ENCODE results near the gene PLEKHD1.

PLEKHD1 gene

GRCh38 chr14:69547701-69548348, 63.3 kb downstream of the PLEKHD1 start:
- no peak for DNase-seq (ENCODE audit: low read depth in 2 of 2)

- no peak for DNase-seq (ENCODE audit: low read depth in 2 of 2)
These were observed 64.0 kb downstream of the PLEKHD1 start for GRCh38 chr14:69548566-69548965.

GRCh38 chr14:69551511-69551910, 67.0 kb downstream of the PLEKHD1 start:
- no peak for DNase-seq (ENCODE audit: low read depth in 2 of 2)

GRCh38 chr14:69553252-69553651, 68.7 kb downstream of the PLEKHD1 start:
- no peak for DNase-seq (ENCODE audit: low read depth in 2 of 2)

- no peak for DNase-seq (ENCODE audit: low read depth in 2 of 2)
These were observed 70.0 kb downstream of the PLEKHD1 start for GRCh38 chr14:69554500-69554899.

GRCh38 chr14:69558774-69559173, 74.2 kb downstream of the PLEKHD1 start:
- DNase-seq (ENCODE audit: low read depth in 2 of 2) = no peak

- DNase-seq (ENCODE audit: low read depth in 2 of 2) = no peak
These were observed 75.1 kb downstream of the PLEKHD1 start for GRCh38 chr14:69559581-69560011.

GRCh38 chr14:69560826-69561225, 76.3 kb downstream of the PLEKHD1 start:
- DNase-seq (ENCODE audit: low read depth in 2 of 2) = no peak

- DNase-seq (ENCODE audit: low read depth in 2 of 2) = no peak
These were observed 77.4 kb downstream of the PLEKHD1 start for GRCh38 chr14:69561893-69562292.

- DNase-seq (ENCODE audit: low read depth in 2 of 2) = no peak
These were observed 83.0 kb downstream of the PLEKHD1 start for GRCh38 chr14:69567563-69567962.

GRCh38 chr14:69569859-69570258, 85.3 kb downstream of the PLEKHD1 start:
- no peak for DNase-seq (ENCODE audit: low read depth in 2 of 2)

- DNase-seq (ENCODE audit: low read depth in 2 of 2) = no peak
These were observed 86.4 kb downstream of the PLEKHD1 start for GRCh38 chr14:69570836-69571330.

GRCh38 chr14:69571449-69572029, 87.0 kb downstream of the PLEKHD1 start:
- no peak for DNase-seq (ENCODE audit: low read depth in 2 of 2)

GRCh38 chr14:69572030-69572840, 87.7 kb downstream of the PLEKHD1 start:
- DNase-seq (ENCODE audit: low read depth in 2 of 2) = no peak

- DNase-seq (ENCODE audit: low read depth in 2 of 2) = no peak
These were observed 88.3 kb downstream of the PLEKHD1 start for GRCh38 chr14:69572841-69573135.

GRCh38 chr14:69573205-69573830, 88.8 kb downstream of the PLEKHD1 start:
- no peak for DNase-seq (ENCODE audit: low read depth in 2 of 2)

GRCh38 chr14:69573831-69574262, 89.3 kb downstream of the PLEKHD1 start:
- no peak for DNase-seq (ENCODE audit: low read depth in 2 of 2)

GRCh38 chr14:69574263-69574953, 89.9 kb downstream of the PLEKHD1 start, which contains the start of gene CCDC177:
TSS of gene CCDC177 (minus strand) at chr14:69574871. CDS start at chr14:69573622, 1,249 bp downstream.
- peak; percentile 50 to 62 for DNase-seq (ENCODE audit: low read depth in 2 of 2)

- DNase-seq (ENCODE audit: low read depth in 2 of 2) = no peak
These were observed 90.4 kb downstream of the PLEKHD1 start for GRCh38 chr14:69574954-69575295.

GRCh38 chr14:69579476-69579875, 94.9 kb downstream of the PLEKHD1 start:
- DNase-seq (ENCODE audit: low read depth in 2 of 2) = no peak

GRCh38 chr14:69580009-69580577, 95.6 kb downstream of the PLEKHD1 start:
- DNase-seq (ENCODE audit: low read depth in 2 of 2) = no peak

Measured in stimulated activated CD4-positive, alpha-beta T cell treated with anti-CD3 and anti-CD28 coated beads, Interleukin-1b, Interleukin-23, amount 100 ng/mL, for 1 hour (primary cell).